Natural killer cell treated with Interleukin-12 subunit alpha and Interleukin-12 subunit beta and Interleukin-15 and Interleukin-18, amount 100 ng/mL, for 72 hours (primary cell): ENCODE data around the gene MSX1. TPM values are rescaled to one million over a fixed set of nuclear protein-coding genes. Genes with fewer than 3 reads are reported as not detected.

Experiments used
- ATAC-seq, 2 donors: fragments of 150-1000 bp; cut with Tn5 transposase in 1 of 2; sonication (Bioruptor Pico), chemical (Tn5 transposase) in 1 of 2; 2 replicates each; pipeline ENCODE4 v1.10.0; 2021
- DNase-seq: peaks from one replicate; pipeline ENCODE4 v3.0.0; 2022; ENCODE audit warnings: low spot score
- H3K27ac Mint-ChIP-seq, 2 donors: 1 replicate in 1 of 2; 2 replicates in 1 of 2; pipeline ENCODE4 v1.8.0; 2022; ENCODE audit warnings: mixed read lengths in 2 of 2, mild to moderate bottlenecking in 1 of 2, moderate library complexity in 1 of 2
- H3K27me3 Mint-ChIP-seq, 2 donors: 1 replicate in 1 of 2; 2 replicates in 1 of 2; pipeline ENCODE4 v1.8.0; 2022; ENCODE audit warnings: mixed read lengths in 2 of 2
- H3K36me3 Mint-ChIP-seq: one replicate; pipeline ENCODE4 v1.8.0; 2022; ENCODE audit warnings: mixed read lengths
- H3K4me1 Mint-ChIP-seq, 2 donors: 1 replicate in 1 of 2; 2 replicates in 1 of 2; pipeline ENCODE4 v1.8.0; 2022; ENCODE audit warnings: low read depth in 2 of 2, mixed read lengths in 2 of 2, mild to moderate bottlenecking in 1 of 2
- H3K4me3 Mint-ChIP-seq: one replicate; pipeline ENCODE4 v1.8.0; 2022; ENCODE audit warnings: mixed read lengths
- H3K9me3 Mint-ChIP-seq: 2 replicates; pipeline ENCODE4 v1.8.0; 2022; ENCODE audit warnings: mixed read lengths
- total RNA-seq, 2 donors: library from RNA; stranded (reverse); gene quantifications; one replicate each; pipeline ENCODE4 v1.2.3, GENCODE V29; 2022

The MSX1 gene
- total RNA-seq, 2 donors from 2014 or later, result 0.24 TPM; not detected in 1

- H3K36me3 Mint-ChIP-seq, result no peaks in the 10 kb centered on the region
- H3K4me3 Mint-ChIP-seq, result no peak overlapping the region
- H3K4me1 Mint-ChIP-seq, result peaks cover 0 to 11% of the 10 kb centered on the region in 2 donors
- H3K9me3 Mint-ChIP-seq, result no peaks in the 10 kb centered on the region
- peaks cover 16 to 25% of the 10 kb centered on the region in 2 donors for H3K27me3 Mint-ChIP-seq
- no peak overlapping the region for H3K27ac Mint-ChIP-seq
- ATAC-seq, result no peak
- no peak for DNase-seq
These were observed 12.5 kb upstream of the MSX1 start for GRCh38 chr4:4847011-4847410.

DNA sequence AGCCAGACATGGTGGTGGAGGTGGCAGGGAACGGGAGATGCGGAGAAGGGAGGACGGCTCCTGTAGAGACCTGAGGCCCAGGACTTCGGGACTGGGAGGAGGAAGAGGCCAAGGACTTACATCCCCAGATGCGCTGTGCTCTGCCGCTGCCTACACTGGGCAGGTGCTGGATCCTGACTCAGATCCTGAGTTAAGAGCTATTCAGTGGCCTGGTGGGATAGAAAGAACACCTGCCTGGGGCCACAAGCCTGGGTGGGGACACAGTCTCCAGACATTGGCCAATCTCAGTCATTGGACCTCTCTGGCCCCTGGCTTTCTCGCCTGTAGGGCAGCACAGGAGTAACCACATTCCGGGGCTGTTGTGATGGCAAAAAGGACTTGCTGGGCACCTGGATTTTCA is 10.9 kb upstream of the MSX1 start:
- Mint-ChIP-seq H3K27me3 (peaks cover 25 to 28% of the 10 kb centered on the region in 2 donors), H3K4me3 (no peak overlapping the region)

GRCh38 chr4:4849106-4849505 is 10.4 kb upstream of the MSX1 start:
- no peak for ATAC-seq
- peaks cover 29% of the 10 kb centered on the region in 2 donors for H3K27me3 Mint-ChIP-seq
- H3K27ac Mint-ChIP-seq, result no peak overlapping the region
- no peaks in the 10 kb centered on the region for H3K9me3 Mint-ChIP-seq
- H3K36me3 Mint-ChIP-seq, result no peaks in the 10 kb centered on the region
- no peak overlapping the region for H3K4me3 Mint-ChIP-seq
- H3K4me1 Mint-ChIP-seq, result peaks cover 10 to 12% of the 10 kb centered on the region in 2 donors
- DNase-seq, result no peak

More for the DNA sequence above, 10.9 kb upstream of the MSX1 start:
- no peak for ATAC-seq
- Mint-ChIP-seq H3K9me3 (no peaks in the 10 kb centered on the region), H3K36me3 (no peaks in the 10 kb centered on the region), H3K27ac (no peak overlapping the region), H3K4me1 (peaks cover 9 to 11% of the 10 kb centered on the region in 2 donors)
- DNase-seq, result no peak

GRCh38 chr4:4849524-4850193 is 9.8 kb upstream of the MSX1 start:
- DNase-seq (no peak), ATAC-seq (no peak)
- no peak overlapping the region for H3K27ac Mint-ChIP-seq
- no peaks in the 10 kb centered on the region for H3K36me3 Mint-ChIP-seq
- no peak overlapping the region for H3K4me3 Mint-ChIP-seq
- peaks cover 31 to 34% of the 10 kb centered on the region in 2 donors for H3K27me3 Mint-ChIP-seq
- H3K4me1 Mint-ChIP-seq, result peaks cover 10 to 14% of the 10 kb centered on the region in 2 donors
- H3K9me3 Mint-ChIP-seq, result no peaks in the 10 kb centered on the region

DNA sequence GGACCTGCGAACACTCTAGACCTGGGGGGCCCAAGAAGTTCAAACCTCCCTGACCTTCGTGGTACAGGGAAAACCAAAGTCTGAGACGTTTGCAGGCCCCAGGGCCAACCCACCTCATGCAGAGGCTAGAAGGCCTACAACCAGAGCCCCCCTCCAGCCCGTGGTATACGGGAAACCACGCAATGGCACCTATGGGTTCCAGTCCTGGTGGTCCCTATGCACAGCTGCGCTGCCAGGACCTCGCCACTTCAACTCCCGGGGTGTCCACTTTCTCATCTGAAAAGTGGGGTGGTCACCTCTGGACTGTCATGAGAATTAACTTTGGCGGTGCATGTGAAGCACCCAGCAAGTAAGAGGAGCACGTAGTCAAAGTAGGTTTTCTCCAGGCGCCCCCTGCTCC is 8.4 kb upstream of the MSX1 start:
- no peak for ATAC-seq
- no peak for DNase-seq
- Mint-ChIP-seq H3K9me3 (no peaks in the 10 kb centered on the region), H3K4me1 (peaks cover 15 to 20% of the 10 kb centered on the region in 2 donors), H3K27me3 (peaks cover 34 to 47% of the 10 kb centered on the region in 2 donors), H3K27ac (no peak overlapping the region), H3K36me3 (no peaks in the 10 kb centered on the region), H3K4me3 (no peak overlapping the region)

DNA sequence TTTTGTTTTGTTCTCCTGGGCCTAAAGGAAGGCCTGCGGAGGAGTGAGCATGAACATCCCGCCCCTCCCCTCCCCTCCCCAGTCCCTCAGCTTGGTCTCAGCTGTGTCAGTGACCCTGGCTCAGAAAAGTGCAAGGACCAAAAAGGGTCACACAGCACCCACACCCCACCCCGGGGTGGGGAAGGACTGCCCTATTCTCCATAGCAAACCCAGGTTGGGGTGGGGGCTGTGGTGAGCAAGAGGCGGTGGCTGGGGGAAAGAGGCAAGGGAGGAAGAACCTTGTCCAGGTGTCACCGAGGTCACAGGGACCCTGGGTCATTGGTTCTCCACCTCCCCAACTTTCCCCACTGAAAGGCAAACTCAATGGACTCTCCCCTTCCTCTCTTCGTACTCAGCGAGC is 7.6 kb upstream of the MSX1 start:
- Mint-ChIP-seq H3K27me3 (peaks cover 32 to 50% of the 10 kb centered on the region in 2 donors), H3K4me3 (no peak overlapping the region), H3K27ac (no peak overlapping the region), H3K9me3 (no peaks in the 10 kb centered on the region), H3K36me3 (no peaks in the 10 kb centered on the region), H3K4me1 (peaks cover 22 to 24% of the 10 kb centered on the region in 2 donors)
- ATAC-seq (no peak), DNase-seq (no peak)

DNA sequence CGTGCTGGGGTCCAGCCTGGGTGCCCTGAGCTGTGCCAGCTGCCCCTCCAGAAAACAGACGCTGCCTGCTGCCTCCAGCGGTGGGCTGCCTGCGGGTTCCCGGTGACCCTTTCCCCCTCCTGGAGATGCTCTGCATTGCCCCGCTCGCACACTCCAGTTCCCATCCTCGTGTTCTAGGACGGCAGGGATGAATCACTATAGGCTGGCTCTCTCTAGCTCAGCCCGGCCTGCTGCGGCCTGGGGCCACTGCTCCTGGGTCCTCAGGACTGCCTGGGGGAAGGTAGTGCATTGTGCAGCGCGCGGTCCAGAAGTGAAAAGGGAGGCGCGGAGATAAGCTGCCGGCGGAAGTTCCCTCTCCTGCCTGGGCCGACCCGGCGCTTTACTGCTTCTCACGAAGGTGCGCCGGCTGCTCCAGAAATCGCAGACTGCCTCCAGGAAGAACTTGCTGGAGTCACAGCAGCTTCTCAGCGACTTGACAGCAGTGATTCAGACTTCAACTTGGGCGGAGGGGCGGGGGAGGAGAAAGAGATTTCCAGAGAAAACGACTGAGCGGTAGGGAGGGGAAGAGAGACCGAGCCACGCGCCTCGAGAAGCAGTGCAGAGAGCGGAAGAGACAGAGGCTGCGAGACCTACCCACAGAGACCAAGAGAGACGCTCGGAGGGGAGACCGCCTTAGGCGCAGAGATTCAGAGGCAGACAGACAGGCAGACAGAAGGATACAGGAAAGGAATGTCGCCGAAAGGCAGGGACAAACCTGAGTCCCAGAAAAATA is 6.7 kb upstream of the MSX1 start:
- H3K27me3 Mint-ChIP-seq, result peaks cover 35 to 57% of the 10 kb centered on the region in 2 donors
- ATAC-seq (peak; percentile 63 to 75), DNase-seq (no peak)
- H3K4me1 Mint-ChIP-seq, result peaks cover 29 to 32% of the 10 kb centered on the region in 2 donors
- peak overlapping the region in 1 of 2 donors; percentile 43 for H3K27ac Mint-ChIP-seq
- peak overlapping the region; percentile 93 for H3K4me3 Mint-ChIP-seq
- H3K36me3 Mint-ChIP-seq, result no peaks in the 10 kb centered on the region
- no peaks in the 10 kb centered on the region for H3K9me3 Mint-ChIP-seq

- peaks cover 32 to 34% of the 10 kb centered on the region in 2 donors for H3K4me1 Mint-ChIP-seq
- ATAC-seq (peak; percentile 45 to 52), DNase-seq (no peak)
- no peaks in the 10 kb centered on the region for H3K9me3 Mint-ChIP-seq
- H3K27ac Mint-ChIP-seq, result peak overlapping the region in 1 of 2 donors; percentile 43
- no peaks in the 10 kb centered on the region for H3K36me3 Mint-ChIP-seq
- peaks cover 33 to 56% of the 10 kb centered on the region in 2 donors for H3K27me3 Mint-ChIP-seq
- H3K4me3 Mint-ChIP-seq, result peak overlapping the region; percentile 93
These were observed 6.1 kb upstream of the MSX1 start for GRCh38 chr4:4853371-4853823.

- H3K27ac Mint-ChIP-seq, result no peak overlapping the region
- H3K36me3 Mint-ChIP-seq, result no peaks in the 10 kb centered on the region
- ATAC-seq (no peak), DNase-seq (no peak)
- peaks cover 32 to 61% of the 10 kb centered on the region in 2 donors for H3K27me3 Mint-ChIP-seq
- H3K9me3 Mint-ChIP-seq, result no peaks in the 10 kb centered on the region
- H3K4me1 Mint-ChIP-seq, result peaks cover 34 to 41% of the 10 kb centered on the region in 2 donors
- H3K4me3 Mint-ChIP-seq, result peak overlapping the region; percentile 93
These were observed 5.4 kb upstream of the MSX1 start for GRCh38 chr4:4853921-4854648.

GRCh38 chr4:4854649-4855295 is 4.7 kb upstream of the MSX1 start:
- Mint-ChIP-seq H3K4me1 (peaks cover 35 to 41% of the 10 kb centered on the region in 2 donors), H3K4me3 (no peak overlapping the region)
- no peak for ATAC-seq

GRCh38 chr4:4855301-4856070 is 4.0 kb upstream of the MSX1 start:
- Mint-ChIP-seq H3K4me1 (peaks cover 36 to 42% of the 10 kb centered on the region in 2 donors), H3K27ac (no peak overlapping the region), H3K27me3 (peaks cover 33 to 66% of the 10 kb centered on the region in 2 donors), H3K36me3 (no peaks in the 10 kb centered on the region), H3K9me3 (no peaks in the 10 kb centered on the region), H3K4me3 (peak overlapping the region; percentile 41)
- ATAC-seq (no peak), DNase-seq (no peak)

More at GRCh38 chr4:4854649-4855295, 4.7 kb upstream of the MSX1 start:
- Mint-ChIP-seq H3K9me3 (no peaks in the 10 kb centered on the region), H3K36me3 (no peaks in the 10 kb centered on the region), H3K27ac (no peak overlapping the region), H3K27me3 (peaks cover 32 to 64% of the 10 kb centered on the region in 2 donors)
- no peak for DNase-seq

DNA sequence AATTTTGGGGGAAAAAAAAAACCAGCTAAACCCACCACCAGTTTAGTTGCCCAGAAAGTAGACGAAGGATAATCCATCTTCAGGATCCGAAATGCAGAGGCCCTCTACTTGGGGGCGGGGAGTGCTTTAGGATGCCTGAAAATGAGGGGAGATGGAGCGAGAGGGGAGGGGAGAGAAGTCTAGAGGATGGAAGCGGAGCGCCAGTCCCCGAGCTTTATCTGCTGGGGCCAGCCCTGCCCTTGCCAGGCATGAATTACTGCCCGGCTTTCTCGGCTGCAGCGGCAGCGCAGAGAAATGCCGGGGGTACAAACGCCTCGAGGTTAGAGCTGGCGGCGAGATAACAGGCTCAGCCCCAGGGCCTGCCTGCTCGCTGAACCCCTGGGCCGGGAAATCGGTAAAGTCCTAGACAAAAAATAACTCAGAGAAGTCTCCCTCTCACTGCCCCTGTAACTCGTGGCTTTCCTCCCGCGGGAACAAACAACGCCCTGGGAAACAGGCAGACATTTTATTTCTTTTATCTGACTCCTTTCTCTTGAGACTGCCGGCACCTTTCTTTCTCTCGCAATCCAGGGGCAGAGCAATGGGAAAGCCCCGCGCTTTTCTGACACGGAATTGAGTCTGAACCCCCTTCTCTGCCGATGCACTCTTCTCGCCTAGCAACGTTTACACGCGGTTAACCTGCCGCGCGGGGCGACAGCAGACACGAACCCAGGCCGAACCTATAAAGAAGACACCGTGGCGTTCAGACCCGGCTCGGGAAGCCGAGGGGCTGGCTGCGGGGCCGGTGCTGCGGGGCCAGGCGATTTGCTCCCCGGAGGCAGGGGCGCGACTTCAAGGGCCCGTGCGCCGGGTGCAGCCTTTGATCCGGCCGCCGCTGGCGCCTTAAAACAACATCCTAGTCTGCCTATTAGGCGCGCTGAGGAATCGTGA is 3.1 kb upstream of the MSX1 start:
- Mint-ChIP-seq H3K4me3 (peak overlapping the region; percentile 56), H3K27me3 (peaks cover 39 to 75% of the 10 kb centered on the region in 2 donors), H3K9me3 (no peaks in the 10 kb centered on the region), H3K36me3 (no peaks in the 10 kb centered on the region), H3K27ac (no peak overlapping the region), H3K4me1 (peaks cover 41 to 49% of the 10 kb centered on the region in 2 donors)
- no peak for DNase-seq
- ATAC-seq, result no peak
